NCI-H146 treated with DMSO at 0.1 percent for 48 hours (cell line): ENCODE results near the gene IQSEC1.
"Not testable (repeated sequence)": the region's sequence is repeated elsewhere in the genome, so short reads cannot be mapped to it uniquely, and the experiment has no call there.

ENCODE experiments used
- DNase-seq: peaks from one replicate; lab custom pipeline; 2025; ENCODE audit not compliant: unreplicated experiment; lab: John Stamatoyannopoulos, UW

IQSEC1 gene

DNA sequence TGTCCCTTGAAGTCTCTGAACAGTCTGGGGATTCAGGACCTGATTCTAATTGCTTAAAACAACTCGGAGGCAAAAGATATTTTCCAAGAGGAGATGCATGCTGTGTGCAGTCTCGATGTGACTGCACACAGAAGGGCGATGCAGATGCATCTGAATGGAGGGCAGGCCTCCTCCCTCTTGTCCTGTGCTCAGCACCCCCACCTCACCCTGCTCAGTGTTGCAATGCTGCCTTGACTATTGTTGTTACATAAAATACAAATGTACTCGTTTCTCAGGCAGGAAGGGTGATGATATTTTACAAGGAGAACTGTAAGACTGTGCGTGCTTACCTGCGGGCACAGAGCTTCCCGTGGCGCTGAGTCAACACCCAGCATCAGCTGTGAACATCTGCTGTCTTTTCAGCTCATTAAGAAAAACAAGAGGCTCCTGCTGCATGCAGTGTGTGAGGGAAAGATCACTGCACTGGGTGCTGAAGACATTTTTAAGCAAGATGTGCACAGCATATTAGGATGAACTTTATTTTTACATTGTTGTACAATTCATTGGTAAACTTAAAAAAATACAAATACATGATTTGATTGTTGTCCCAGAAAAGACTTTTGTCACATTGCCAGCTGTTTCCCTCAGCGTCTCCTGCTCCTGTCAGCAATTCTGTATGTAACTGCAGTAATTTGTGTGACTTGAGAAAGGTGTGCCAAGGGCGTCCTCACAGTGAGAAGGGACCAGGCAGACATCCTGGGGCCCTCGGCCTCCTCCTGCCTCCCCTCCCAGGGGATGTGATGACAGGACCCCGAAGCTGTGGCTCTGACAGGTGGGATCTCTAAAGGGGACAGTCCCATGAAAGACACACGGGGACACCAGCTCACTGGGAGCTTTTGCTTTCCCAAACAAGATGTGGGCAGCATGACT, 175.6 kb downstream of the IQSEC1 start:
- DNase-seq, result peak; percentile 30

DNA sequence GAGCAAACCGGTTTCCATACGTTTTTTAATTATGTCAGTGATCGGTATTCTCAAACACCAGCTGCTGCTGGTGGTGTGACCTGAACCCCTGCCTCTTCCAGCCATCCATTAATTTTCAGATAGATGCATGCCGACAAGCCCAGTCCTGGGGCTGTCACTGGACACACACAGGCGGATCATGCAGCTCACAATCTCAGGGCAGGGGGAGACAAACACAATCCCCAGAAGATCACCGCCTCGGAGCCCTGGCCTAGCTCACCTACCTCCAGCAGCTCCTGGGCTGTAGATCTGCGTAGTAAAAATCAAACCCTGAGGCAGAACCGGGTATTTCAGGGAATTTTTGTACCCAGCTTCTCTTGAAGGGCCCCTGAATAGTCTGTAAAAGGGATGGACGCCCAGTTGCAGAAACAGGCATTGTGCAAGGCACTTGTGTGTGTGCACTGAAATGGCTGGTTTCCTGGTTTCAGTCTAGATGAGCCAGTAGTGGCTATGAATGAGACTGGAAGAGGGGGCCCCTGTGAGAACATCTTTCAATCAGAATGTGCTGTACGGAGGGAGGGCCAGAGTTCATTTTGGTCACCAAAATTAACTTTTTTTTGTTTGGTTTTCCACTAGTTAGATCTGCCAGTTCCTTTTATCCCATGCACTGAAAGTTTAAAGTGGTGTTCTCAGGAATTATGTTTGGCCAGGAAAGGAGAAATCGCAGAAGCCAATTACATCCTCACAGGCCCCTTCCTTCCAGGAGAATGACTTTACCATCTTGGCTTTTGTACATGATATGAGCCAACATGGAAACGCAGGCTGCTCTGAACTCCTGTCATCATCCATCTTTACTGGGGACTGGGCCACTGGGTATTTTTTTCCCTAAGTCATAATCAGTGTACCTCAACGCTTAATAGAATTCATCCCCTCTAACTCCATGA, 176.9 kb downstream of the IQSEC1 start:
- no peak for DNase-seq

DNA sequence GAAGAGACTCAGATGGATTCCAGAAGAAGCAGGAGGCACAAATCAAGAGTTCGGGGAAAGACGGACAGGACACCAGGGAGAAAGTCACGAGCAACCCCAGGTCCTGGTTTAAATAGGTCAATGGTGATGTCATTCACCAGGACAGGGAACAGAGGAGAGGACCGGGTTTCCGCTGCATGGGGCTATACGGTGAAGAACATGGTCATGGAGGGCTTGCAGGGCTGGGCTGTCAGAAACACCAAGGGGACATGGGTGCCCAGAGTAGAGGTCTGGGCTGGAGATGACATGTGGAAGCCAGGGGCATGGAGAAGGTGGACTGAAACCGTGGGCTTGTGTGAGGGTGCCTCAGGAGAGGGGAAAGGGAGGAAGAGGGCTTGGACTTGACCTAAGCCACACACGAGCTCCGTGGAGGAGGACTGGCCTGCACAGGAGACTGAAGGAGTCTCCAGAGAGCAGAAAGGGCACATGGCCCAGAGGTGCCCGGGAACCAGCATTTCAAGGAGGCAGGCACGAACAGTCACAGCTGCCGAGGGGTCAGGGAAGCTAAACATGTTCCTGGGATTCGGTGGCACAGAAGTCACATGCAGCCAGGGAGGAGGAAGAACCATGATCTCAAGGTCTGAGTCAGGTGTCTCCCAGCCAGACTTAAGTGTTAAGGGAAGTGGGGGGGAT, 177.7 kb downstream of the IQSEC1 start:
- DNase-seq, result no peak

DNA sequence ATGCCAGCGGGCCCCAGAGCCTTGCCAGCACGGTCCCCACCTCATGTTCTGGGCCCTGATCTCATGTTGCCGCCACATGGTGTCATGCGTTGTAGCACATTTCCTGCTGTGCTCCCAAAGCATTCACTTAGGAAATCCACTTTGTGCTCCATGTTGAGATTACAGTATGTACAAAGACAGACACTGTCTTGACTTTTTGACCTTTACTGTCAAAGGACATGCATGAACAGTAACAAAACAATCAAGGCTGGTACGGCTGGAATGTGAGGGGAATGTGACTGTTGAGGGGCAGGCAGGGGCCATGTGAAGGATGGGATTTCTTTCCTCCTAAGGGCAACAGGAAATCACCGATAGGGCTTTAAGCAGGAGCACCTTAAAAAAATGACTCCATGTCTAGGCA, 178.6 kb downstream of the IQSEC1 start:
- no peak for DNase-seq

DNA sequence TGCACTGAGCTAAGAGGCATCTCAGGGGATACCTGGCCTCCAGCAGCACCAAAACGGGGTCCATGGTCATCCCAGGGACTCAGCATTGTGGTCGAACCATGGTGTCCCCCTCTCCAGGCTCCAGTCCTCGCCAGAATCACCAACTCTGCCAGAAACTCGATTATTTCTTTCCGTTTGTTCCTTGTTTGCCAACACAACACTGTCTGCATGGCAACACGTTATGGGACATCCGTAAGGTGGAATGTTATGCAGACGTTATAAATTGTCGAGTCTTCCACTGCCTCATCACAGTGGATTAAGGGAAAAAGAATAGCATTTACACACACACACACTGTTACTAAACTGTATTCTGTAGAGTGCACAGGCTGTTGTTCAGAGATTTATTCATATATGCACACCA, 179.4 kb downstream of the IQSEC1 start:
- DNase-seq, result no peak

DNA sequence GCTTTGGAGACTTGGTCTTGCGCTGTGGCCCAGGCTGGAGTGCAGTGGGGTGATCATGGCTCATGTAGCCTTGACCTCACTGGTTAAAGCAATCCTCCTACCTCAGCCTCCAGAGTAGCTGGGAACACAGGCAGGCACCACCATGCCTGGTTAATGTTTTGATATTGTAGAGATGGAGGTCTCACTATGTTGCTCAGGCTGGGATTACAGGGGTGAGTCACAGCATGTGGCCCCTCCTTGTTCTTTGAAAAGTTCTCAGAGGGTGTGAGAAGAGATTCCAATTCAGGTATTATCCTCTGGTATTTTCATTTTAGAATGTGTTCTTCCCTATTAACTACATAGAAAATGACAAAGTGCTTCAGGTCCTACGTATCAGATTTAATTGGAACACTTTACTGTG, 180.0 kb downstream of the IQSEC1 start:
- no peak for DNase-seq

DNA sequence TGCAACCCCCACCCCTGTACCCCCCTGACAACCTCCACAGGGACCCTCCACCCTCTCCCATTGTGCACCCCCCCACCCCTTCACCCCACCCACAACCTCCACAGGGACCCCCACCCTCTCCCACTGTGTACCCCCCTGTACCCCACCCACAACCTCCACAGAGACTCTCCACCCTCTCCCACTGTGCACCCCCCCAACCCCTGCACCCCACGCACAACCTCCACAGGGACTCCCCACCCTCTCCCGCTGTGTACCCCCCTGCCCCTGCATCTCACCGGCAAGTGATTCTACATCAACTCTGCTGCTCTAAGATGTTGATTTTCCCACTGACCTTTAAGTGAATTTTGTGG, 180.4 kb downstream of the IQSEC1 start:
- no peak for DNase-seq

DNA sequence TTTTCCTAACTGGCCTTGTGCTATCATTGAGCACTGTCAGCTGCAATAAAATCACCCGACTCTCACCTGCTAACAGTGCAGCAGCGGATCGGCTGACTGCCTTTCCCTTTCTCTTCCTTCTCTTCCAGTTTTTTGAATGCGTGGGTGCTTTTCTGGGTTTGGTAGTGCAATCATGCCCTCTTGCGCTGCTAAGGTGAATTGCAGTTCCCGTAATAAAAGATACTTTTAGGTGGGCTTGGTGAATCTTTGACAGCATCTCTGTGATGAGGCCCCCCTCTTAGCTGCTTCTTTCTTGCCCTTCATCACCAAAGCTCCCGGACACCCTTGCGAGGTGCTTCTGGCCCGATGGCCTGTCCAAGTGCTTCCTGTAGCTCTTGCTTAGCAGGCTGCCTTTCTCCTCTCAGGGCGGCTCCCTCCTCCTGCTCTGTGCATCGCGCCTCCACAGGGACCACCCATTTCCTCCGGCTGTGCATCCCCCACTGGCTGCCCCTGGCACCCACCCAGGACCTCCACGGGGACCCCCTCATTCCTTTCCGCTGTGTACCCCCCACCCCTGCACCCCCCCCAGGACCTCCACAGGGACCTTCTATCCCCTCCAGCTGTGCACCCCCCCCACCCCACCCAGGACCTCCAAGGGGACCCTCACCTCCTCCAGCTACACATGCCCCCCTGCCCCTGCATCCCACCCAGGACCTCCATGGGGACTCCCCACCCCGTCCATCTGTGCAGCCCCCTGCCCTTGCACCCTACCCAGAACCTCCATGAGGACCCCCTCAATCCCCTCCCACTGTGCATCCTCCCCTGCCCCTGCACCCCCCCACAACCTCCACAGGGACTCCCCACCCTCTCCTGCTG, 181.0 kb downstream of the IQSEC1 start:
- peak; percentile 43 for DNase-seq

DNA sequence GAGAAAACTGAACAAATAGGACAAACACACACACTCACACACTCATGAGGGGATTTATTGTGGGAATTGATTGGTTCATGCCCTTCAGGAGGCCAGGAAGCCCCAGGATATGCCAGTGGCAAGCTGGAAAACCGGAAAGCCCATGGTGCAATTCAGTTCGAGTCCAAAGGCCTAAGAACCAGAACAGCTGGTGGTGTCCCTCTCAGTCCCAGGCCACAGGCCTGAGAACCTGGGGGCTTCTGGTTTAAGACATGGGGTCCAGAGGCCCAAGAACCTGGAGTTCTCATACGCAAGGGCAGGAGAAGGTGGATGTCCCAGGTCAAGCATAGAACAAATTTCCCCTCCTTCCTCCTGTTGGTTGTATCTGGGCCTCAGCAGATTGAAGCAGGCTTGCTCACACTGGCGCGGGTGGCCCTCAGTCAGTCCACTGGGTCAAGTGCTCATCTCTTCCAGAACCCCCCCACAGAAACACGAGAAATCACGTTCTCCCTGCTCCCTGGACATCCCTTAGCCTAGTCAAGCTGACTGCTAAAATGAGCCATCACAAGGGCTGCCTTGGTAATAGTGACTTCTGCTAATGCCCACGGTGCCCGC, 181.7 kb downstream of the IQSEC1 start:
- DNase-seq, result no peak

DNA sequence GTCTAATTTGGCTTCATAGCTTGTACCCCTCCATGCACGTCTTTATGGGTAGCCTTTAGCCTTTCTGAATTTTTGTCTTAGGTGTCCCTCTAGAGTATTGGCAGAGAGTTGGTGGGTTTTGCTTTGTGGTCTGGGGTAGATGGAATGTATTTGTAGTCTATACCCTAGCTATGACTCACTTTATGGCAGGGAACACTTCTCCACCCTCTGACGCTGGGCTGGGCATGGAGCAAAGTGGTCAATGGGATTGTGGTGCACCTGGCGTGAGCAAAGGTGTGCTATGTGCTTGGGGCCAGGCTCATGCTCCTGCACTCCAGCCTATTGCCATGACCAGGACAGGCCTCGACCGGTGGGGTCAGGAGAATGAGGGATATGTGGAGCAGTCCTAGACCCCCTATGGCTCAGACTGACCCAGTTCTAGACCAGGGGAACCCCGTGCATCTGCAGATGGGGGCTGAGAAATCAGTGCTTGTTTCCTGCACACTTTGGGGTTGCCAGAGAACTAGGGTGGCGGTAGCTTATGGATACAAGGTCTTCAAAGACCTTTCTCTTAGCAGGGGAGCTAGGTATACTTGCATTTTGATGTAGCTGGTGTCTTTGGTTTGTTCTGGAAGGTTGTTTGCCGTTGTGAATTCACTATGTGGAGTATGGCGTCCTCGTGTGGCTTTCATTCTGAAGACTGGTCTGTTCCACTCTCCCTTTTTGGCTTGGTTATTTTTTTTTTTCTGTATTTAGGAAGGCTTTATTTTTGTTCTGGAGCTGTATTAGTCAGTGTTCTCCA, 182.4 kb downstream of the IQSEC1 start:
- no peak for DNase-seq

DNA sequence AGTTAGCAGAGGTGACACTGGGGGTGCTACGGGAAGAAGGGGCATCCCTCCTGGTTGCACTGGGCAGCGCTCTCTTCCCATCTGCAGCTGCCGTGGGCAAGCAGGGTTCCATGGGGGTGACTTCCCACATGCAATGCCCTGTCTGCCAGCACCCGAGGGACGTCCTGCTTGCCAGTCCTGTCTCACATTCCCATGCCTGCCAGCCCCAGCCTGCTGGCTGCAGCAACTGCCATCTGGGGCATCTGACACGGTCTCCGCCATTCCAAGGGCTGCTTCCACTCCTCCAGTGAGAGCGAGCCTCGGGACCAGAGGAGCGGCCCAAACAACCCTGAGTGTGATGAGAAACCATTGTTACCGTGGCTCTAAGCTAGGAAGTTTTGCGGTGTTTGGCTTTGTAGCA, 186.5 kb downstream of the IQSEC1 start:
- DNase-seq, result no peak

DNA sequence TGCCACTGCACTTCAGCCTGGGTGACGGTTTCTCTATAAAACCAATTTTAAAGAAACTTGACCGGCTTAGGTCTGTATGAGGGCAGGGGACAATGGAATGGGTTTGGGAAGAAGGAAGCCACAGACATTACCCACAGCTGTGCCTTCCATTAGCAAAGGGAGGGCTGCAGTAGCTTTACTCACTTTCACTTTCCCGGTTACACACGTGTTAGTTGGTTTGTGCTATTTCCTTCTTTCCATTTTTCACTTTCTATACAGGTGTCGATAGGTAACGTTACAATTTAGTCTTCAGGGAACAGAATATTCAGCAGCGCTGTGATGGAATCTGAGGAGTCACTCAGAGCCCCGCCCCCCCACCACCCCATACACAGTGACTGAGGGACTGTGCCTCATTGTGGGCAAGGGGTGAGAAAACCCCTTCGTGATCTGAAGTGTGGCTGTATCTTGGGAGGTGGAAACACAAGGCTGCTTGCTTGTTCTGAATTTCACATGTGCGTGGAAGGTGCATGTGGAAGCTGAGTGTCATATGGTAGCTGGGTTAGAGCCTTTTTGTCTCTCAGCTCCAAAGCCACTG, 187.0 kb downstream of the IQSEC1 start:
- no peak for DNase-seq

DNA sequence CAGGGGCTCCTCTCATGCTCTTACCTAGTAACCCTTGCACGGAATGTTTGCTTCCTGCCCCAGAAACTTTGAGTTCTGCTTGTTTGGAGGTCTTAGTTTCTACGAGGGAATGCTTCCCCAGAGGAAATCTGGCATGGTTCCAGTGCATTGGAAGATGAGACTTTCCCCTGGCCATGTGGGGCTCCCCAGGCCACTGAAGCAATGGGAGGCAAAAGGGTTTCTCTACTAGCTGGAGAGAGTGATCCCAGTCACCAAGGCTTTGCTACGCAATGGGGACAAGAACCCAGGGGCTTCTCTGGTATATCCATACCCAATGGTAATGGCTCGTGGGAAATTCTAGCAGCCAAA, 187.7 kb downstream of the IQSEC1 start:
- no peak for DNase-seq

DNA sequence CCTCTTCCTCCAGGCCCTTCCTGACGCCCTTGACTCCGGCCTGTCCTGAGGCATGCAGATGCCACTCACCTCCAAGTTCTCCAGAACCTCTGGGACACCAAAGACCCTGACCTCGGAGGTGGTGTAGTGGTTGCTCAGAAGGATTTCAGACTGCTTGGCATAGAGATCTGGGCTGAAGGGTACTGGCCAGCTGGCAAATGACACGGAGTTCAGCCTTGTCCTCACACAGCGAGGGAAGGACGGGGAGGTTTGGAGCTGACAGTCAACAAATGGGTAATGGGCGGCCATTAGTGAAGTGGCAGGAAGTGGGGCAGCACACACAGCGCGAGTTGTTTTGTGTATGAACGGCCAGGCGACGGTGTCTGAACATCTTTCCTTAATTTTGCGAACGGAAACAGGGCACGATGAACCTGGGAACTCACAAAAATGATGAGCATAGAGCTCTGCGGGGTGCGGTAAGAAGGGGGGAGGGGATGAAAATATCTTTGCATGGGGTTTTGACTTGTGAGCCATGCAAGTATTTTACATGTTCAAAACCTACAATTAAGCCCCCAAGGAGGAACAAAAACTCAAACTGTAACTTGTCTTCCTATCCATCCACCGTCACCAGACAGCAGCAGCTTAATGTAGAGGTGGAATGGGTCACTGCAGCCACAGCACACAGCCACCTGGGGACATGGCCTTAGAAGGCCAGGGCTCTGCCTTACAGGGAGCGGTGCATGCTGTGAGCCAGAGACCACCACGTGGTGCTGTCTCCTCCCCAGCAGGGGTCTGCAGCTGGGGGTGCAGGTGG, 188.2 kb downstream of the IQSEC1 start:
- no peak for DNase-seq

DNA sequence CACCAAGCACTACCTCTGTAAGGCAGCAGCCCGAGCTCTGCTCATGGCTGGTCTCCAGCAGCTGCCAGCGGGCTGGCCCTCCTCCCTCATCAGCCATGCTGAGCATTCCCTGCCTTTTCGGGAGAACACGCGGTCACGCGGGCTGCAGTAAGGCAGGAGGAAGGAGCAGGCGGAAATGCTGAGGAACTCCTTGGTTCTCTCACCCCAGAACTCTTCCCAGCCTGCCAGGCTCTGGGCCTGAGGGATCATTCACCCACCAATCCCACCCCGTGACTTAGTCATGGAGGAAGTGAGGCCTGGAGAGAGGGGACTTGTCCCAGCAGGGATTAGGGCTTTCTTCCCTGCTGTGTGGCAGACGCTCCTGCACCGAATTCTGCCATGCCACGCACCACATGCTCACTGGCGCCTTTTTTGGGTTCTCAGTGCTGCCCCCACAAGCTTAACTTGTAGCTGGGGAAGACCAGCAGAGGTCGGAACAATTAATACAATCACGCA, 189.0 kb downstream of the IQSEC1 start:
- DNase-seq, result no peak

DNA sequence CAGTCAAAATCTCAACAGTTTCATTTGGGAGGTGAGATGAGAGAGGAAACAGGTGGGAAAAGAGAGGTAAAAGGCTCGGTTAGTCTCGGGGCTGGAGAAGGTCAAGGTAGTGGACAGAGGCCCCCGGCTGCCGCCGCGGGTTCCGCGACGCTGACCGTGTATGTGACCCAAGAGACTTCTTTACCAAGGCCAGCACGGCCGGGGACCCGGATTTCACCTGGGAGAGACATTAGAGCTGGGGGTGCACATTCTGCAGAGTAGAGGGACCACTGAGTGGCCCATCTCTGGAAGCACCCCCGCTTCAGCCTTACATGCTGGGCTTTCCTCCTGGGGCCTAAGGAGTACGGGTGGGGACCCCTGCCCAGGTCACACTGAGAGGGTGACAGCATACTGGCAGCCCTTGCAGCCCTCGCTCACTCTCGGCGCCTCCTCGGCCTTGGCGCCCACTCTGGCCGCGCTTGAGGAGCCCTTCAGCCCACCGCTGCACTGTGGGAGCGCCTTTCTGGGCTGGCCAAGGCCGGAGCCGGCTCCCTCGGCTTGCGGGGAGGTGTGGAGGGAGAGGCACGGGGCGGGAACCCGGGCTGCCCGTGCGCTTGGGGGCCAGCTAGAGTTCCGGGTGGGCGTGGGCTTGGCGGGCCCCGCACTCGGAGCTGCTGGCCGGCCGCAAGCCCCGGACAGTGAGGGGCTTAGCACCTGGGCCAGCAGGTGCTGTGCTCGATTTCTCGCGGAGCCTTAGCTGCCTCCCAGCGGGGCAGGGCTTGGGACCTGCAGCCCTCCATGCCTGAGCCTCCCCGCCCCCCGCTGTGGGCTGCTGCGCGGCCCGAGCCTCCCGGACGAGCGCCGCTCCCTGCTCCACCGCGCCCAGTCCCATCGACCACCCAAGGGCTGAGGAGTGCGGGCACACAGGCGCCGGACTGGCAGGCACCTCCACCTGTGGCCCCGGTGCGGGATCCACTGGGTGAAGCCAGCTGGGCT, 190.6 kb downstream of the IQSEC1 start:
- no peak for DNase-seq

DNA sequence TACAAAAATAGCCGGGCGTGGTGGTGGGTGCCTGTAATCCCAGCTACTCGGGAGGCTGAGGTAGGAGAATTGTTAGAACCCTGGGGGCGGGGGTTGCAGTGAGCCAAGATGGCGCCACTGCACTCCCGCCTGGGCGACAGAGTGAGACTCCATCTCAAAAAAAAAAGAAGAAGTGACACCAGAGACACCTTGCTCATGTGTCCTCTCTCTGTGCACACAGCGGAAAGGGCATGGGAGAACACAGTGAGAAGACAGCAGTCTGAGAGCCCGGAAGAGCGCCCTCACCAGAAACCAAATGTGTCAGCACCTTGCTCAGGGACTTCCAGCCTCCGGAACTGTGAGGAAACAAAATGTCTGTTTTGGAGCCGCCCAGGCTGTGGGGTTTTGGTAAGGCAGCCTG, 191.4 kb downstream of the IQSEC1 start:
- DNase-seq, result not testable (repeated sequence)
